GM12864 (cell line): ENCODE data around the gene RREB1.
"Not testable (repeated sequence)": the region's sequence is repeated elsewhere in the genome, so short reads cannot be mapped to it uniquely, and the experiment has no call there.

Source experiments
- DNase-seq: peaks from one replicate; pipeline ENCODE4 v3.0.0-alpha.2; 2011; ENCODE audit warnings: low read depth
- H3K4me3 ChIP-seq: 2 replicates; pipeline ENCODE4 v1.5.1; 2011; ENCODE audit warnings: mild to moderate bottlenecking, low read depth, low read length, control low read depth
- CTCF ChIP-seq: IDR thresholded peaks from 2 replicates; pipeline ENCODE4 v1.5.1; 2011; ENCODE audit warnings: low read depth, mild to moderate bottlenecking, moderate library complexity, low read length, control low read depth, inconsistent platforms; ENCODE audit errors: missing control alignments

RREB1 gene

GRCh38 chr6:7268816-7269555 is 161.2 kb downstream of the RREB1 start:
- no peak for DNase-seq
- H3K4me3 ChIP-seq: no peak overlapping the region
- TF ChIP-seq CTCF: no peak

GRCh38 chr6:7269816-7270215 is 162.1 kb downstream of the RREB1 start:
- H3K4me3 ChIP-seq: no peak overlapping the region
- no peak for TF ChIP-seq CTCF
- DNase-seq: no peak

- no peak for DNase-seq
- TF ChIP-seq CTCF: no peak
- no peak overlapping the region for H3K4me3 ChIP-seq
These were observed 162.8 kb downstream of the RREB1 start for GRCh38 chr6:7270320-7271204.

GRCh38 chr6:7271205-7271534 is 163.4 kb downstream of the RREB1 start:
- H3K4me3 ChIP-seq: no peak overlapping the region
- TF ChIP-seq CTCF: no peak
- no peak for DNase-seq

- TF ChIP-seq CTCF: no peak
- DNase-seq: no peak
These were observed 165.9 kb downstream of the RREB1 start for GRCh38 chr6:7273709-7274108.

GRCh38 chr6:7274525-7274924 is 166.8 kb downstream of the RREB1 start:
- not testable (repeated sequence) for H3K4me3 ChIP-seq, DNase-seq

More at GRCh38 chr6:7273709-7274108, 165.9 kb downstream of the RREB1 start:
- H3K4me3 ChIP-seq: no peak overlapping the region

GRCh38 chr6:7276199-7276524 is 168.4 kb downstream of the RREB1 start:
- no peak overlapping the region for H3K4me3 ChIP-seq
- TF ChIP-seq CTCF: no peak
- DNase-seq: no peak
